K562 (cell line): Measurements from ENCODE around the gene SLC34A1. TPM values are rescaled to one million over a fixed set of nuclear protein-coding genes. Genes with fewer than 3 reads are reported as not detected.

Experiments used
- BRD4 ChIP-seq: fragments of 200-600 bp; sonication (generic); IDR thresholded peaks from 2 replicates; pipeline ENCODE4 v1.6.1; 2017; ENCODE audit warnings: inconsistent platforms
- ESRRB ChIP-seq: fragments of 250-450 bp; sonication (Bioruptor Pico); IDR thresholded peaks from 2 replicates; pipeline ENCODE4 v1.5.0; 2020; ENCODE audit warnings: mild to moderate bottlenecking, moderate library complexity, borderline replicate concordance
- HDAC3 ChIP-seq: fragments of 450-650 bp; IDR thresholded peaks from 2 replicates; pipeline ENCODE4 v1.6.1; 2018; ENCODE audit warnings: borderline replicate concordance, mild to moderate bottlenecking, moderate library complexity; ENCODE audit not compliant: partially characterized antibody
- HNRNPK ChIP-seq: fragments of 200-400 bp; formaldehyde crosslinking; IDR thresholded peaks from one replicate; pipeline ENCODE4 v1.6.1; 2018; ENCODE audit warnings: mild to moderate bottlenecking, low read depth, low read length; ENCODE audit not compliant: poor library complexity, severe bottlenecking
- POLR2G ChIP-seq: fragments of 200-400 bp; formaldehyde crosslinking; IDR thresholded peaks from 2 replicates; pipeline ENCODE4 v1.6.1; 2017; ENCODE audit warnings: low read depth, mild to moderate bottlenecking, antibody characterized with exemption, low read length, moderate library complexity
- PTBP1 ChIP-seq: fragments of 200-400 bp; formaldehyde crosslinking; IDR thresholded peaks from 2 replicates; pipeline ENCODE4 v1.6.1; 2017; ENCODE audit warnings: low read depth, low read length
- RBM22 ChIP-seq: fragments of 200-400 bp; formaldehyde crosslinking; IDR thresholded peaks from 2 replicates; pipeline ENCODE4 v1.6.1; 2018; ENCODE audit warnings: low read length, low read depth; ENCODE audit not compliant: poor library complexity, severe bottlenecking
- SP2 ChIP-seq: IDR thresholded peaks from 2 replicates; pipeline ENCODE4 v1.6.1; 2011; ENCODE audit warnings: mild to moderate bottlenecking, low read depth, low read length, moderate library complexity; ENCODE audit not compliant: poor library complexity, severe bottlenecking; ENCODE audit errors: extremely low read depth
- SREBF2 ChIP-seq: sonication (generic); formaldehyde crosslinking; IDR thresholded peaks from 2 replicates; pipeline ENCODE4 v1.4.0; 2020; ENCODE audit warnings: mild to moderate bottlenecking, missing genetic modification reagents
- ZNF324 ChIP-seq: fragments of 250-450 bp; sonication (Bioruptor Pico); IDR thresholded peaks from 2 replicates; pipeline ENCODE4 v1.4.0; 2020; ENCODE audit warnings: mild to moderate bottlenecking
- ZNF668 ChIP-seq: fragments of 250-450 bp; sonication (Bioruptor Pico); IDR thresholded peaks from 2 replicates; pipeline ENCODE4 v1.8.0; 2022; ENCODE audit warnings: mild to moderate bottlenecking, inconsistent platforms
- ZNF764 ChIP-seq: fragments of 250-450 bp; sonication (Bioruptor Pico); IDR thresholded peaks from 2 replicates; pipeline ENCODE4 v1.4.0; 2020; ENCODE audit warnings: low read depth, mild to moderate bottlenecking, moderate library complexity
- polyA plus RNA-seq, 8 experiments: library from polyadenylated mRNA; depleted of rRNA in 4 of 8; stranded (reverse) in 5 of 8; unstranded in 3 of 8; fragments of >200 nt; fragmentation: Nextera tagmentation in 2 of 8; fragmentation: Illumina TruSeq in 1 of 8; extraction: Ambion mirVana in 2 of 8; extraction: Trizol in 1 of 8; gene quantifications; 2 replicates each; pipeline versions ENCODE4 v1.2.1 to v1.2.3, GENCODE V29; 2011 to 2014; ENCODE audit warnings: inconsistent platforms in 1 of 8, missing spikeins in 1 of 8
- total RNA-seq, 7 experiments: library from RNA; depleted of rRNA in 6 of 7; stranded (reverse); fragments of >200 nt in 6 of 7; fragmentation: Illumina TruSeq in 2 of 7; extraction: Trizol in 2 of 7; gene quantifications; 2 replicates each; pipeline versions ENCODE4 v1.2.1 to v1.2.3, GENCODE V29; 2011 to 2021; ENCODE audit warnings: low replicate concordance in 1 of 7
- TF ChIP-seq, protein P1 (sequence below): sonication (generic); formaldehyde crosslinking; IDR thresholded peaks from 2 replicates; pipeline ENCODE4 v1.8.1; 2023; ENCODE audit warnings: mild to moderate bottlenecking, missing genetic modification reagents
- TF ChIP-seq, protein P2 (sequence below): fragments of 250-450 bp; sonication (Bioruptor Pico); IDR thresholded peaks from 2 replicates; pipeline ENCODE4 v1.4.0; 2020; ENCODE audit warnings: borderline replicate concordance
- TF ChIP-seq, protein P3 (sequence below): fragments of 450-650 bp; IDR thresholded peaks from 2 replicates; pipeline ENCODE4 v1.6.1; 2014; ENCODE audit warnings: low read depth, mild to moderate bottlenecking, moderate library complexity, borderline replicate concordance
- TF ChIP-seq, protein P4 (sequence below): fragments of 450-650 bp; IDR thresholded peaks from 2 replicates; pipeline ENCODE4 v1.6.1; 2016; ENCODE audit warnings: missing biosample characterization, missing genetic modification characterization
- TF ChIP-seq, protein P5 (sequence below): fragments of 450-650 bp; formaldehyde crosslinking; IDR thresholded peaks from 2 replicates; pipeline ENCODE4 v1.4.0; 2020; ENCODE audit warnings: mild to moderate bottlenecking, moderate library complexity

SLC34A1 gene
- total and polyA plus RNA-seq, 9 of the 15 experiments (the other 6 are each of a cell fraction or from before 2014, with no cell fraction given) = not detected

DNA sequence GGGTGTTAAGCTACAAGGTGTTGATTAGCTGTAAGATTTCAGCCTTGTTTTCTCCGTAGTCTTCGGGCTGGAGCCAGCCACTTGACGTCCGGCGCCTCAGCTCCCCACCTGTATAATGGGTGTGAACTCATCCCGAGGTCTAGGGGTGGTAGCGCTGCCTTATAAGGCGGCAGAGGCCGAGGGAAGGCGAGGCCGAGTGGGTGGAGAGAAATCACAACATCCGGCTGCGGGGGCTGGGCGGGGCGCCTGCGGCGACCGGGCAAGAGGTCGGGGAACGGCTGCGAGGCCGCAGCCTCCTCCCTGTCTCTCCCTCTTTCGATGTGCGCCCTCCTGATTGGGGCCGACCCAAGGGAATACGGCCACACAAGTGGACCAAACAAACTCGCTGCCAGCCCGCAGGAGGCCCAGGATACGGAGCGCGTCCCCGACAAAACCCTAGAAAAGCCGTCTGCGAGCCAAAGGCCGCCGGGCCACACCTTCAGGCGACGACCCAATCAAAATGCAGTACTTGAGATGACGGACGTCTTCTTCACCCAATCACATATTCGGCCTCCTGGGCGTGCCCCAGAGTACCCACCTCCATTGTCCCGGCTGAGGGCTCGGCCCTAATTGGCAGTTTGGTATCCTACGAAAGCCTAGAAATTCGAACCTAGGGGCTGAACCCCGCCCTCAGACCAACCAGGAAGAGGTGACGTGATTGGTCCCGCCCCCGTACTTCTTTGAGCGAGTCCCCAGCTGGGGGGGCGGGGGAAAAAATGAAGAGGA, 41.7 kb downstream of the SLC34A1 start (continued):
- TF ChIP-seq SREBF2 (CRISPR knock-in tag) = no peak
- no peak for TF ChIP-seq ZNF668 (CRISPR knock-in tag)
- TF ChIP-seq SP2 = peak; percentile 59
- TF ChIP-seq, protein P1, sequence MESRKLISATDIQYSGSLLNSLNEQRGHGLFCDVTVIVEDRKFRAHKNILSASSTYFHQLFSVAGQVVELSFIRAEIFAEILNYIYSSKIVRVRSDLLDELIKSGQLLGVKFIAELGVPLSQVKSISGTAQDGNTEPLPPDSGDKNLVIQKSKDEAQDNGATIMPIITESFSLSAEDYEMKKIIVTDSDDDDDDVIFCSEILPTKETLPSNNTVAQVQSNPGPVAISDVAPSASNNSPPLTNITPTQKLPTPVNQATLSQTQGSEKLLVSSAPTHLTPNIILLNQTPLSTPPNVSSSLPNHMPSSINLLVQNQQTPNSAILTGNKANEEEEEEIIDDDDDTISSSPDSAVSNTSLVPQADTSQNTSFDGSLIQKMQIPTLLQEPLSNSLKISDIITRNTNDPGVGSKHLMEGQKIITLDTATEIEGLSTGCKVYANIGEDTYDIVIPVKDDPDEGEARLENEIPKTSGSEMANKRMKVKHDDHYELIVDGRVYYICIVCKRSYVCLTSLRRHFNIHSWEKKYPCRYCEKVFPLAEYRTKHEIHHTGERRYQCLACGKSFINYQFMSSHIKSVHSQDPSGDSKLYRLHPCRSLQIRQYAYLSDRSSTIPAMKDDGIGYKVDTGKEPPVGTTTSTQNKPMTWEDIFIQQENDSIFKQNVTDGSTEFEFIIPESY (CRISPR knock-in tag) = peak; percentile 59; the same call in 1 of the 2 replicates
- TF ChIP-seq, protein P2, sequence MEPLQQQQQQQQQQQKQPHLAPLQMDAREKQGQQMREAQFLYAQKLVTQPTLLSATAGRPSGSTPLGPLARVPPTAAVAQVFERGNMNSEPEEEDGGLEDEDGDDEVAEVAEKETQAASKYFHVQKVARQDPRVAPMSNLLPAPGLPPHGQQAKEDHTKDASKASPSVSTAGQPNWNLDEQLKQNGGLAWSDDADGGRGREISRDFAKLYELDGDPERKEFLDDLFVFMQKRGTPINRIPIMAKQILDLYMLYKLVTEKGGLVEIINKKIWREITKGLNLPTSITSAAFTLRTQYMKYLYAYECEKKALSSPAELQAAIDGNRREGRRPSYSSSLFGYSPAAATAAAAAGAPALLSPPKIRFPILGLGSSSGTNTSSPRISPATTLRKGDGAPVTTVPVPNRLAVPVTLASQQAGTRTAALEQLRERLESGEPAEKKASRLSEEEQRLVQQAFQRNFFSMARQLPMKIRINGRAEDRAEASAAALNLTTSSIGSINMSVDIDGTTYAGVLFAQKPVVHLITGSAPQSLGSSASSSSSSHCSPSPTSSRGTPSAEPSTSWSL (CRISPR knock-in tag) = no peak
- TF ChIP-seq HNRNPK = no peak
- no peak for TF ChIP-seq HDAC3
- TF ChIP-seq, protein P3, sequence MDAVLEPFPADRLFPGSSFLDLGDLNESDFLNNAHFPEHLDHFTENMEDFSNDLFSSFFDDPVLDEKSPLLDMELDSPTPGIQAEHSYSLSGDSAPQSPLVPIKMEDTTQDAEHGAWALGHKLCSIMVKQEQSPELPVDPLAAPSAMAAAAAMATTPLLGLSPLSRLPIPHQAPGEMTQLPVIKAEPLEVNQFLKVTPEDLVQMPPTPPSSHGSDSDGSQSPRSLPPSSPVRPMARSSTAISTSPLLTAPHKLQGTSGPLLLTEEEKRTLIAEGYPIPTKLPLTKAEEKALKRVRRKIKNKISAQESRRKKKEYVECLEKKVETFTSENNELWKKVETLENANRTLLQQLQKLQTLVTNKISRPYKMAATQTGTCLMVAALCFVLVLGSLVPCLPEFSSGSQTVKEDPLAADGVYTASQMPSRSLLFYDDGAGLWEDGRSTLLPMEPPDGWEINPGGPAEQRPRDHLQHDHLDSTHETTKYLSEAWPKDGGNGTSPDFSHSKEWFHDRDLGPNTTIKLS = peak; percentile 16; the same call in 1 of the 2 replicates
- no peak; the same call in 1 of the 2 replicates for TF ChIP-seq BRD4
- no peak for TF ChIP-seq RBM22
- peak; percentile 95 for TF ChIP-seq PTBP1
- peak; percentile 89 for TF ChIP-seq POLR2G
- no peak for TF ChIP-seq ESRRB (CRISPR knock-in tag)
- no peak for TF ChIP-seq ZNF324 (CRISPR knock-in tag)
- TF ChIP-seq, protein P4, sequence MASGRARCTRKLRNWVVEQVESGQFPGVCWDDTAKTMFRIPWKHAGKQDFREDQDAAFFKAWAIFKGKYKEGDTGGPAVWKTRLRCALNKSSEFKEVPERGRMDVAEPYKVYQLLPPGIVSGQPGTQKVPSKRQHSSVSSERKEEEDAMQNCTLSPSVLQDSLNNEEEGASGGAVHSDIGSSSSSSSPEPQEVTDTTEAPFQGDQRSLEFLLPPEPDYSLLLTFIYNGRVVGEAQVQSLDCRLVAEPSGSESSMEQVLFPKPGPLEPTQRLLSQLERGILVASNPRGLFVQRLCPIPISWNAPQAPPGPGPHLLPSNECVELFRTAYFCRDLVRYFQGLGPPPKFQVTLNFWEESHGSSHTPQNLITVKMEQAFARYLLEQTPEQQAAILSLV (tag) = 0 out of 2 replicates have a peak, but pooled peaks have one; percentile 33
- TF ChIP-seq ZNF764 (CRISPR knock-in tag) = no peak
- TF ChIP-seq, protein P5, sequence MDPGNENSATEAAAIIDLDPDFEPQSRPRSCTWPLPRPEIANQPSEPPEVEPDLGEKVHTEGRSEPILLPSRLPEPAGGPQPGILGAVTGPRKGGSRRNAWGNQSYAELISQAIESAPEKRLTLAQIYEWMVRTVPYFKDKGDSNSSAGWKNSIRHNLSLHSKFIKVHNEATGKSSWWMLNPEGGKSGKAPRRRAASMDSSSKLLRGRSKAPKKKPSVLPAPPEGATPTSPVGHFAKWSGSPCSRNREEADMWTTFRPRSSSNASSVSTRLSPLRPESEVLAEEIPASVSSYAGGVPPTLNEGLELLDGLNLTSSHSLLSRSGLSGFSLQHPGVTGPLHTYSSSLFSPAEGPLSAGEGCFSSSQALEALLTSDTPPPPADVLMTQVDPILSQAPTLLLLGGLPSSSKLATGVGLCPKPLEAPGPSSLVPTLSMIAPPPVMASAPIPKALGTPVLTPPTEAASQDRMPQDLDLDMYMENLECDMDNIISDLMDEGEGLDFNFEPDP (CRISPR knock-in tag) = peak; percentile 72; the same call in 1 of the 2 replicates
